HT-29 (cell line): ENCODE data around the gene COL9A2. TPM values are rescaled to one million over a fixed set of nuclear protein-coding genes. Genes with fewer than 3 reads are reported as not detected.
"Not testable (repeated sequence)": the region's sequence is repeated elsewhere in the genome, so short reads cannot be mapped to it uniquely, and the experiment has no call there.

ENCODE experiments used
- DNase-seq: peaks from one replicate; pipeline ENCODE4 v3.0.0-alpha.2; 2015; ENCODE audit warnings: low spot score
- total RNA-seq: library from RNA; depleted of rRNA; stranded (reverse); fragments of >200 nt; shearing (Covaris generic); gene quantifications from 2 replicates; pipeline ENCODE4 v1.2.3, GENCODE V29; 2014; rRNA removed

Gene COL9A2
- 0.25 and 0.89 TPM in 2 replicates for total RNA-seq

- no peak for DNase-seq
Measured at GRCh38 chr1:40316595-40317393, at the start of gene COL9A2. COL9A2 (minus strand) TSS chr1:40317286; CDS start chr1:40317197, 89 bp downstream.

- DNase-seq: no peak
Measured at GRCh38 chr1:40363721-40364120, 46.6 kb upstream of the COL9A2 start.

GRCh38 chr1:40362699-40363098 is 45.6 kb upstream of the COL9A2 start:
- no peak for DNase-seq

- DNase-seq: no peak
Measured at GRCh38 chr1:40362199-40362598, 45.1 kb upstream of the COL9A2 start.

GRCh38 chr1:40361637-40362036 is 44.6 kb upstream of the COL9A2 start:
- no peak for DNase-seq

GRCh38 chr1:40361201-40361600 is 44.1 kb upstream of the COL9A2 start:
- DNase-seq: no peak

- no peak for DNase-seq
Measured at GRCh38 chr1:40360631-40361030, 43.5 kb upstream of the COL9A2 start.

GRCh38 chr1:40357625-40358024 is 40.5 kb upstream of the COL9A2 start:
- DNase-seq: no peak

- no peak for DNase-seq
Measured at GRCh38 chr1:40353082-40353481, 36.0 kb upstream of the COL9A2 start.

GRCh38 chr1:40352126-40352525 is 35.0 kb upstream of the COL9A2 start:
- no peak for DNase-seq

- no peak for DNase-seq
Measured at GRCh38 chr1:40351124-40351523, 34.0 kb upstream of the COL9A2 start.

GRCh38 chr1:40350391-40350790 is 33.3 kb upstream of the COL9A2 start:
- no peak for DNase-seq

- DNase-seq: no peak
Measured at GRCh38 chr1:40344597-40344996, 27.5 kb upstream of the COL9A2 start.

GRCh38 chr1:40342381-40342717 is 25.3 kb upstream of the COL9A2 start:
- not testable (repeated sequence) for DNase-seq

- no peak for DNase-seq
Measured at GRCh38 chr1:40341491-40342380, 24.6 kb upstream of the COL9A2 start.

GRCh38 chr1:40339420-40340323 is 22.6 kb upstream of the COL9A2 start:
- DNase-seq: no peak

- peak; percentile 94 for DNase-seq
Measured at GRCh38 chr1:40338745-40339419, 21.8 kb upstream of the COL9A2 start.

GRCh38 chr1:40337443-40337842 is 20.4 kb upstream of the COL9A2 start:
- DNase-seq: no peak

GRCh38 chr1:40332695-40333094 is 15.6 kb upstream of the COL9A2 start:
- no peak for DNase-seq

GRCh38 chr1:40331403-40331802 is 14.3 kb upstream of the COL9A2 start:
- not testable (repeated sequence) for DNase-seq
